ENCODE measurements around the gene RNF34. TPM values are rescaled to one million over a fixed set of nuclear protein-coding genes. Genes with fewer than 3 reads are reported as not detected.

RNF34 gene
- polyA plus RNA-seq, 1 experiment, result 47.4 TPM

DNA sequence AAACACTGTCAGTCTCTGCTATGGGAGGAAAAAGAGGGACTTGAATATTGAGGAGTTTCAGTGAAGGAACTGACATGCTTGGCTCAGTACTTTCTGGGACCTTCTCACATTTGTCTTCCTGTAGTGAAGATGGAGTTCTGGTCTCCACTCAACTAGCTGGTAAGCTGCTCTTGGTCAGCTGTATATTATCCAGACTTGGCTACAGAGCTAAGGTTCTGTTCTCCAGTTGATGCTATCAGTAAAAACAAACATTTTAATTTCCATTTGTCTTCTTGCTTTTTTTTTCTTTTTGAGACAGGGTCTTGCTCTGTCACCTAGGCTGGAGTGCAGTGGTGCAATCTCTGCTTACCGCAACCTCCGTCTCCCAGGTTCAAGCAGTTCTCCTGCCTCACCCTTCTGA is 5.3 kb downstream of the RNF34 start:
- Histone ChIP-seq H3K27ac (ENCODE audit: low read depth, low read length) (no peak overlapping the region), H3K4me3 (ENCODE audit: low read depth, low read length) (no peak overlapping the region), H3K27me3 (ENCODE audit: control insufficient read depth, insufficient read depth, low read length) (no peaks in the 10 kb centered on the region), H3K9me3 (ENCODE audit: control insufficient read depth, insufficient read depth, low read length) (no peaks in the 10 kb centered on the region; the same call in 1 of the 2 replicates)
- TF ChIP-seq, protein P1, sequence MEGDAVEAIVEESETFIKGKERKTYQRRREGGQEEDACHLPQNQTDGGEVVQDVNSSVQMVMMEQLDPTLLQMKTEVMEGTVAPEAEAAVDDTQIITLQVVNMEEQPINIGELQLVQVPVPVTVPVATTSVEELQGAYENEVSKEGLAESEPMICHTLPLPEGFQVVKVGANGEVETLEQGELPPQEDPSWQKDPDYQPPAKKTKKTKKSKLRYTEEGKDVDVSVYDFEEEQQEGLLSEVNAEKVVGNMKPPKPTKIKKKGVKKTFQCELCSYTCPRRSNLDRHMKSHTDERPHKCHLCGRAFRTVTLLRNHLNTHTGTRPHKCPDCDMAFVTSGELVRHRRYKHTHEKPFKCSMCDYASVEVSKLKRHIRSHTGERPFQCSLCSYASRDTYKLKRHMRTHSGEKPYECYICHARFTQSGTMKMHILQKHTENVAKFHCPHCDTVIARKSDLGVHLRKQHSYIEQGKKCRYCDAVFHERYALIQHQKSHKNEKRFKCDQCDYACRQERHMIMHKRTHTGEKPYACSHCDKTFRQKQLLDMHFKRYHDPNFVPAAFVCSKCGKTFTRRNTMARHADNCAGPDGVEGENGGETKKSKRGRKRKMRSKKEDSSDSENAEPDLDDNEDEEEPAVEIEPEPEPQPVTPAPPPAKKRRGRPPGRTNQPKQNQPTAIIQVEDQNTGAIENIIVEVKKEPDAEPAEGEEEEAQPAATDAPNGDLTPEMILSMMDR (IDR thresholded peaks at IDR 0.05; ENCODE audit: low read depth, low read length), result no peak
- ChIA-PET POLR2A (no interaction called here), CTCF (interaction anchor here (1.9 kb wide), 1 partner anchor 70 kb away, joined by 9 read pairs; no protein-coding TSS in a partner anchor)
- DNase-seq (ENCODE audit: low read depth, low spot score), result no peak

DNA sequence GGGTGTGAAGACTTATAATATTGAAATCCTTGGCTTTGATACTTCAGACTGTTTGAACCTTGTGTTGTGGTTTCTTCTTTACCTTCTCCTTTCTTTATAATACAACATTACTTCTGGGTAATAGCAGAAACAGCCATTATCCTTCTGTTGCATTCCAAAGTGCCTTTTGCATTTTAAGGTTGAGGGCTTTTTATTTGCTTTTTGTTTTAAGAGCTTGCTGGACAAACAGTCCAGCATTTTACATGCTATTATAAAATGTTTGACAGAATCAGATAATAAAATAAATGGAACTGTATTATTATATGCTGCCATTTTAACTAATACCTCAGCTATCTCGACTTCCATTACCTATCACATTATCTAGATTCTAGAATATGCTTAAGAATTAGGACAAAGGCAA is 14.0 kb downstream of the RNF34 start:
- Histone ChIP-seq H3K27me3 (ENCODE audit: control insufficient read depth, insufficient read depth, low read length) (no peaks in the 10 kb centered on the region), H3K4me3 (ENCODE audit: low read depth, low read length) (no peak overlapping the region), H3K27ac (ENCODE audit: low read depth, low read length) (no peak overlapping the region), H3K9me3 (ENCODE audit: control insufficient read depth, insufficient read depth, low read length) (no peaks in the 10 kb centered on the region)
- POLR2A ChIA-PET, result no interaction called here
- DNase-seq (ENCODE audit: low read depth, low spot score), result no peak
- TF ChIP-seq, protein P1 (IDR thresholded peaks at IDR 0.05; ENCODE audit: low read depth, low read length), result no peak
- CTCF ChIA-PET, result interaction anchor here (0.7 to 4.0 kb wide), 2 partner anchors 79 to 109 kb away, joined by 4 to 13 read pairs; no protein-coding TSS in a partner anchor

DNA sequence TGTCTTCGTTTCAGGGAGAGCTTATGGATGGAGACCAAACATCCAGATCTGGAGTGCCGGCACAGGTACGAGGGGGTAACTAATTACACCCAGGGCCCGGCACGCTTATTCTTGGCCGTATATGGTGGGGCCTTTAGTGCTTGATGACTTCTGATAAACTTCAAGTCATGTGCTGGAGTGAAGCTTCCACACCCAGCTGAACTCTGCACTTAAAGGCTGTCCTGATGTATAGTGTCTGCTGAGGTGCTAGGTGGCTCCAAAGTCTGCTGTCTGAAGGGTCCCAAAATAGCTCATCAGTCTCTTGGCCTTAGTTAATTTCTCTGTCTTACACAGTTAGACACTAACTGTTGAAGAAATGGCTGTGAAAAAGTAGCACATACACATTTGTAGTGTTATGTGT is 17.9 kb downstream of the RNF34 start:
- ChIA-PET CTCF (interaction anchor here (0.6 to 0.7 kb wide), 2 partner anchors 10 to 24 kb away, joined by 3 to 5 read pairs; no protein-coding TSS in a partner anchor), POLR2A (no interaction called here)
- DNase-seq (ENCODE audit: low read depth, low spot score), result no peak
- H3K9me3 ChIP-seq (ENCODE audit: control insufficient read depth, insufficient read depth, low read length), result no peaks in the 10 kb centered on the region
- no peak overlapping the region for H3K27ac ChIP-seq (ENCODE audit: low read depth, low read length)
- H3K4me3 ChIP-seq (ENCODE audit: low read depth, low read length), result no peak overlapping the region
- TF ChIP-seq, protein P1 (IDR thresholded peaks at IDR 0.05; ENCODE audit: low read depth, low read length), result no peak
- H3K27me3 ChIP-seq (ENCODE audit: control insufficient read depth, insufficient read depth, low read length), result no peaks in the 10 kb centered on the region

DNA sequence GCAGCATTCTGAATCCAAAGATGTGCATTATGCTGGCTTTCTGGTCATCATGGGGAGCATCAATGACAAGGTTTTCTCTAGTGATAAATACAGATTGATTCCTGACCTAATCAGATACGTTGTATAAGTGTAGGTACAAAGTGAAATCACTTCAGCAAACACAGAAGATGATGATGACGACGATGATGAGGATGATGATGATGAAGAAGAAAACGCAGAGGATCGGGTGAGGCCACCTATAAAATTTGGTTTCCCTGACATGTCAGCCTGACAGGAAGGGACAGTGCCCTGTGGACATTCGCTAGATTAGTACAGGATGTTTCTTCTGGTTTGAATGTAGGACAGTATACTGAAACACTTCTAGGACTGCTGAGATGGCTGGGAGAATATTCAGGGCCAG is 20.2 kb downstream of the RNF34 start:
- ChIA-PET POLR2A (interaction anchor here (0.6 kb wide), 1 partner anchor 162 kb away, joined by 7 read pairs; no protein-coding TSS in a partner anchor), CTCF (interaction anchor here (2.1 kb wide), 1 partner anchor 23 kb away, joined by 8 read pairs; no protein-coding TSS in a partner anchor)
- DNase-seq (ENCODE audit: low read depth, low spot score), result no peak

DNA sequence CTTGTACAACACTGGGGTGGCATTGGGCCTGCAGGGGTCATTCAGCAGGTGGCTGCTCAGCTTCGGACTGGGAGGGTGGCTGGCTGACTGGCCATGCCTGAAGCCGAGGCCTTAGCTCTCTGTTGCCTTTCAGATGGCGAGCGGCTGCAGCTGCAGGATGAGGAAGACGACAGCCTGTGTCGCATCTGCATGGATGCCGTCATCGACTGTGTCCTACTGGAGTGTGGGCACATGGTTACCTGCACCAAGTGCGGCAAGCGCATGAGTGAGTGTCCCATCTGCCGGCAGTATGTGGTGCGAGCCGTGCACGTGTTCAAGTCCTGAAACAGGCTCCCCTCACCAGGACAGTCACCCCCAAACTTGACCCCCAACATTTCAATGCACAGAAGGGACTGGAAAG is 23.3 kb downstream of the RNF34 start:
- no peaks in the 10 kb centered on the region for H3K9me3 ChIP-seq (ENCODE audit: control insufficient read depth, insufficient read depth, low read length)
- POLR2A ChIA-PET, result interaction anchor here (1.0 kb wide), 1 partner anchor 23 kb away, joined by 5 read pairs; the partner anchor contains the start of gene RNF34
- no peak overlapping the region for H3K27ac ChIP-seq (ENCODE audit: low read depth, low read length)
- no peak for DNase-seq (ENCODE audit: low read depth, low spot score)
- H3K4me3 ChIP-seq (ENCODE audit: low read depth, low read length), result no peak overlapping the region
- CTCF ChIA-PET, result interaction anchor here (4.9 kb wide), 1 partner anchor 19 kb away, joined by 20 read pairs; no protein-coding TSS in a partner anchor
- TF ChIP-seq, protein P1 (IDR thresholded peaks at IDR 0.05; ENCODE audit: low read depth, low read length), result no peak
- H3K27me3 ChIP-seq (ENCODE audit: control insufficient read depth, insufficient read depth, low read length), result no peaks in the 10 kb centered on the region

More for the DNA sequence above, 20.2 kb downstream of the RNF34 start:
- Histone ChIP-seq H3K27ac (ENCODE audit: low read depth, low read length) (no peak overlapping the region), H3K4me3 (ENCODE audit: low read depth, low read length) (no peak overlapping the region), H3K9me3 (ENCODE audit: control insufficient read depth, insufficient read depth, low read length) (no peaks in the 10 kb centered on the region), H3K27me3 (ENCODE audit: control insufficient read depth, insufficient read depth, low read length) (no peaks in the 10 kb centered on the region)
- TF ChIP-seq, protein P1 (IDR thresholded peaks at IDR 0.05; ENCODE audit: low read depth, low read length), result no peak
